Activated T-cell treated with anti-CD3 and anti-CD28 coated beads for 4 hours (primary cell): Measurements from ENCODE around the gene MED17.

ENCODE experiments used
- DNase-seq: peaks from one replicate; pipeline ENCODE4 v3.0.0-alpha.2; 2020

The MED17 gene

DNA sequence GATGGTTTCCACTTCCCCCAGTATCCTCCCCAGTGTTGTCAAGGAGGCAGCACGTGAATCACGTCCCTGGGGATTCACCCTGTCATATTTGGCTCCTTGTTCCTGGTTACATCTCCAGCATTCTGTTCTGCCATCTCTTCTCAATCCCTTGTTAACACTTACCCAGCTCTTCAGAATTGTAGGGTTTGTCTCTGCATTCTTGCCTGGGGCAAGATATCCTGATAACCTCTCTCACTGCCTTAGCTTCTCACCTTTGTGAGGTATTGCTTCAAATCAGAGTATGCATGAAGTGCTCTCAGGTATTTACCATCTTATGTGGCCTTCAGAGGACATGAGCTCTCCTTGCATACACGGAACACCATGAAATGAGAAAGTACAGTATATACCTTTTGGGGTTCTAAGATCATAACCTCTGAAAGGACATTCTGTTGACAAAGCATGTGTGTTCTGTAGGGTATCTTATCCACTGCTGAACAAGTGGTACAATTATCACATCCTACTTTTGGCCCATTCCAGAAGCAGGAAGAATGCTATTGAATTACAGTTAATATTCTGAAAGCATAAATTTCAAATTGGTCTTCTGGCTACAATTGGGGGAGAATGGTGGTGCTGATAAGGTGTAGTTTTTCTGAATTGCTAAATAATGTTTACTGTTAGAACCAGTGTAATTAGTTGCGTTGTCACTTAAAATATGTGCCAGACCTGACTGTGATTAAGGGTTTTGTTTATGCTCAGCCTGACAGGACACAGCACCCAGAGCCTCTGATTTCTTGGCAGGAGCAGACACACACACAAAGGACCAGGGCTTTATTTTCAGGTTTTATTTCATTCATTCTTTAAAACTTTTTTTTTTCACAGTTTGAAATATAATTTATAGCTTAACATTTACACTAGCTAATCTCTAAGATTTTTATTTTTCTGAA, 33.6 kb downstream of the MED17 start:
- no peak for DNase-seq

DNA sequence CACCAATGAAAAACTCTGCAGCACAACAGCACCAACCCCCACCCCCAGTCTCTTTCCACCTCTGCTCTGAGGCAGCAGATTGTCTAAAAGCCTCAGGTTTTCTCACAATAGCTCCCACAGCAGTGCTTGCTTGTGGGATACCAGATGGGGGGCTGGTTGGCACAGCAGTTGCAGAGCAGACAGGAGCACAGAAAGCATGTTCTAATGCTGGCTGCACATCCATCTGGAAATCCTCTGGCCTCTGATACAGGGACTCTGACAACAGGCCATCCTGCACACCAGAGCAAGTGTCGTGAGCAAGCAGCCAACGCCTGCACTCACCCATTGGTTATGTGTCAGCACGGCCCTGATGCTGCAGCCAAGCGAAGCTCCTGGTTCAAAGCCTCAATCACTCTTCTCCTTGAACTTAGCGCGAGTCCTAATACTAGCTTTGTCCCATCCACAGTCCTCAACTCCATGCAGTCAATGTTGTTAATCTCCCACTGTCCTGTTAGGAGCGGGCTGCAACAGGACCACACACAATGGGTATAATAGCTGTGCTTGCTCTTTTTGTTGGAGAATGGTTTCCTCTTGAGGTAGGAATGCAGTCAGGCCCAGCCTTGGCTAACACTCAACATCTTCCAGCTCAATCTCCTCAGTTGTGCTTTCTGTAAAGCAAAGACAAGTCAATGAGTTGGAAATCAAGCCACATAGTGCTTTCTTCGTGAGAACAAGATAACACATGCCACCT, 36.0 kb downstream of the MED17 start:
- no peak for DNase-seq

DNA sequence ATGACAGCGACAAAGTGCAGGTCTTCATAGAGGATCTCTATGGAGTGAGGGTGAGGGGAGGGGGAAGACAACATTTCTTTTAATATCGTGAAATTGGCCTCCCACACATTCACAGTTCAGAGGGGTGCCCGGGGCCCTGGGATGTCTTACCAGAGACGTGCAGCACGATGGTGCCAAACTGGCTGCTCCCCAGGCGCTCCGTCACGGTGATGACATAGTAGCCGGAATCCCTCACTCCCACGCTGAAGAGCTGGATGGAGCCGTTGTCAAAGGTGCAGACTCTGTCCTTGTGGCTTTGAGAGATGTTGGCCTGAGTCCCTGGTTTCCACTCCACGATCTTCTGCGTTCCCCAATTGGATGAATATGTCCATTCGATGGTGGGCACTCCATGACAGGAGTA, 36.8 kb downstream of the MED17 start:
- no peak for DNase-seq

GRCh38 chr11:93821617-93822016, 37.5 kb downstream of the MED17 start:
- no peak for DNase-seq

GRCh38 chr11:93822359-93822758, 38.3 kb downstream of the MED17 start:
- no peak for DNase-seq

DNA sequence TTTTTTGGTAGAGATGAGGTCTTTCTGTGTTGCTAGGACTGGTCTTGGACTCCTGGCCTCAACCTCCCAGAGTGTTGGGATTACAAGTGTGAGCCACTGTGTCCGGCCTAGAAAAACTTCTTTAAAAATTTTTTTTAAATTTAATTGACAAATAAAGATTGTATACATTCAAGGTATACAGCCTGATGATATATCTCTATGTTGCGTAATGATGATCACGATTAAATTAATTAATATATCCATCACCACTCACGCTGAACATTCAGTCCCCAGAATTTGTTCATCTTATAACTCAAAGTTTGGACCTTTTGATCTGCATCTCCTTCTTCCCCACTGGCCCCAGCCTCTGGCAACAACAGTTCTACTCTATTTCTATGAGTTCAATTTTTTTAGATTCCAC, 39.1 kb downstream of the MED17 start:
- DNase-seq, result no peak

- no peak for DNase-seq
Observed at GRCh38 chr11:93827363-93827762, 43.3 kb downstream of the MED17 start.

- no peak for DNase-seq
Observed at GRCh38 chr11:93829598-93829997, 45.5 kb downstream of the MED17 start.

DNA sequence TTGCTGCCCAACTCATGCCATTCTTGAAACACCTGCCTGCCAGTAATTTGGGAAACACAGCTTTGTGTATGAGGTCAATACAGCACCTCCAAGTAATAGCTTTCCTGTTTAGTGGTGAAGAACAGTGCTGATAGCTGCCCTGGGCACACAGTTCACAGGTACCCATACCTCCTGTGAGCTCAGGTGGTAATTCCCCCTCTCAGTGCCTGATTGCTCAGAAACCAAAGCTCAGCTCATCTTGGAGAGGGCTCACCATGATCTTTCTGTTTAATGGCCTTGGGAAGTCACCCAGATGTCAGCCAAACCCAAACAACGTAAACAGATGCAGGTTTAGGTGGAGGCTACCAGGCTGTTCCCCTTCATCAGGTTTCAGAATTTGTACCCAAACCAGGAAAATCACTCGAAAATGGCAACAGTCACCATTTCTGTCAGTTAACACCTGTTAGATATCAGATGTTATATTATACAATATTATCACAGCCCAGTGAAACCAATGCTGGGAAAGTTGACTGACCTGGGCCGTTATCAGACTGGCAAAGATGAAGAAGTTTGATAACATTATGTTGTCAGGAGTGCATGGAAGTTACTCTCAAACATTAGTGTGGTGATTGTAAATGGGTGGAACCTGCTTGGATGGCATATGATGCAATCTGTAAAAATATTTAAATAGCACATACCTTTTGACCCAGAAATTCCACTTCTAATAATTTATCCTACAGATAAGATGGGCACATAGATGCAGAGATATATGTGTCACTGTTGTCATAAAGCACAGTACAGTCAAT, 47.5 kb downstream of the MED17 start:
- no peak for DNase-seq

DNA sequence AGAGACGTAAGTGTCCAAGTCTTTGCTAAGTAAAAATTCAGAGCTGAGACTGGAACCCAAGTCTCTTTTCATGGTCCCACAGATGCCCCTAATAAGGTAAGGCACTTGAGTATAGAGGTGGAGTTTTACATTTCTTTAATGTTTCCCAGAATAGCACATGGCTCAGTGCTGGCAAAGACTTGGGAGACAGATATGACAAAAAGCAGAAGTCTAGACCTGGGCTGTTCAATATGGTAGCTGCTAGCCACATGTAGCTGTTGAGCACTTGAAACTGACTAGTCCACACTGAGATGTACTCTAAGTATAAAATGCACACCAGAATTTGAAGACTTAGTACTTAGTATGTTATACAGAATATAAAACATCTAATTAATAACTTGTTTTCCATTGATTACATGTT, 48.7 kb downstream of the MED17 start:
- DNase-seq, result no peak

DNA sequence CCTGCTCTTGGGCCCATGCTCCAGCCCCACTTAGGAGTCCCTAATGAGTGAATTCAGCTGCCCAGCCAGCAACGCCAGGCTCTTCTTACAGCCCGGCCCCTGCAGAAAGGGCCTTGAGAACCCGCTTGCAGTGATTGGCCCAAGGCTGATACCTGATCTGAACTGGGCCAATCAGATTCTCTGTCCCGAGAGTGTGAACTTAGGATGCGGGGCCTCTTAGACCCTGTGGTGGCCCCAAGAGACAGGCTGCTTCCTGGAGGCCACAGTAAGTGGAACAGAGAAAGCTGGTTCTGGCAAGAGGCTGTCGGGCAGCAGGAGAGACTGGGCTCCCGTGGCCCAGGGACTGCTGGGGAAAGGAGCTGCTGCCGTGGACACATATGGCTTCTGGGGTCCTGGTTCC, 54.9 kb downstream of the MED17 start:
- no peak for DNase-seq

DNA sequence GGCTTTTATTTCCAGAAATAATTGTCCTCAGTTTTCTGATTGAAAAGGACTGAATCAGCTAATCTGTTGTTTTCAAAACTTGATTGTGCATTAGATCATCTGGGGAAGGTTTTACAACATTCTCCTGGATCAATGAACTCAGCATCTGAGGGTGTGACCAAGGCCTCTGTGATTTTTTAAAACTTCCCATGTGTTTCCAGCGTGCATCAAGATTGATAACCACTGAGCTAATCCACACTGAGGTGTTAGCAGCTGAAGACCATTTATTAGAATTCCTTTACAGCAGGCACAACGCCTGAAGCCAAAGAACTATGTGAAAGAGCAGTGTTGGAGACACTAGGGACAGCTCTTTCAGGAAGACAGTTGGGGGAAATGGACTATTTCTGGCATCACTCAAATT, 56.1 kb downstream of the MED17 start:
- DNase-seq, result no peak

- no peak for DNase-seq
Observed at GRCh38 chr11:93840981-93841380, 56.9 kb downstream of the MED17 start.

- DNase-seq, result no peak
Observed at GRCh38 chr11:93841446-93841845, 57.4 kb downstream of the MED17 start.

- no peak for DNase-seq
Observed at GRCh38 chr11:93842034-93842433, 58.0 kb downstream of the MED17 start.

- DNase-seq, result no peak
Observed at GRCh38 chr11:93842461-93842860, 58.4 kb downstream of the MED17 start.

DNA sequence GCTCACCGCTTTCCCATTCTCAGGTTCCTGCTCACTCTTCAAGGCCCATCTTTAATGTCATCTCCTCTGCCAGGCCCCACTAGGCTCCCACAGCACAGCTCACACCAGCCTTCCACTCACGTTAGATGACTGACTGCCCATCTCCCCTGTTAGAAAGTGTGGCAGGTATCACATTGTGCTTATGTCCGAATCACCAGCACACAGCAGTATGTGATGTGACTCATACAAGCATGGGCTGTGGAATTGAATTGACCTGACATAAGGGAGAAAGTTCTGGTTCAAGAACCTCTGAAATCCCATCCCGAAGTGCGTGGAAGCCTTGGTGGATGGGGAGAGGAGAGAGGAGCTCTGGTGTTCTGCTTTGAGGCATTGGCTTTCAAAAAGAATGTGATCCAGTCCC, 59.8 kb downstream of the MED17 start:
- DNase-seq, result no peak

DNA sequence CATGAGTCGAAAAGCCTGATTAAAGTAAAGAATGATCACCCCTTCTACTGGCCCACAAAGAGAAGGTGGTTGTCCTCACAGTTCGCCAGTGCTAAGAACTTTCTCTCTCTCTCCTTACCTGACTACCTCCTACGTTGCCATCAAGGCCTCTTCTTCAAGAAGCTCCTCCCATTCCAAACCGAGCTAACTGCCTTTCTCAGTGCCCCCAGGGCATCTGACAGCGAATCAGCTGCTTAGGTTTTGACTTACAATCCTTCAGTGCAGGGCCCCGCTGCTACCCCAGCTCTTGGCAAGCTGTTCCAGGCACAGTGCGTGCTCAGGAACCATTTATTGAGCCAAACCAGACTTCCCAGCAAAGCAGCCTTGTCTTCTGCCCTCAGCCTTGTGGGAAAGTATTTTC, 60.5 kb downstream of the MED17 start:
- DNase-seq, result no peak

GRCh38 chr11:93845181-93846092, 61.4 kb downstream of the MED17 start:
- DNase-seq, result no peak

GRCh38 chr11:93846411-93846810, 62.3 kb downstream of the MED17 start:
- no peak for DNase-seq

DNA sequence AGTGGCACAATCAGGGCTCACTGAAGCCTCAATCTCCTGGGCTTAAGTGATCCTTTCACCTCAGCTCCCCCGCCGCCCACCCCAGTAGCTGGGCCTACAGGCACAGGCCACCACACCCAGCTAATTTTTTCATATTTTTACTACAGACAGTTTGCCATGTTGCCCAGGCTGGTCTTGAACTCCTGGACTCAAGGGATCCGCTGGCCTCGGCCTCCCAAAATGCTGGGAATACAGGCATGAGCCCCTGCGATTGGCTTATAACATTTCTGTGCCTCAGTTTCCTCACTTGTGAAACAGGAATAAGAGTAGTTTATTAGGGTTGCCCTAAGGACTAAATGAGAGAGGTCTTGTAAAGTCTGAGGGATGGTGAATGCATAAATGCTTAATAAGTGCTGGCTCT, 65.1 kb downstream of the MED17 start:
- DNase-seq, result no peak
